H1 (cell line): ENCODE data around the gene MKRN2OS. TPM values are rescaled to one million over a fixed set of nuclear protein-coding genes. Genes with fewer than 3 reads are reported as not detected.

Experiments
- BRCA1 ChIP-seq: IDR thresholded peaks from 2 replicates; pipeline ENCODE4 v1.6.1; 2012; ENCODE audit warnings: low read depth, low read length, improper control_type of control experiment
- CBX8 ChIP-seq: fragments of 300-800, 300-1000 bp; sonication (generic); IDR thresholded peaks from 2 replicates; pipeline ENCODE4 v1.7.1; 2016; ENCODE audit warnings: low read depth, low read length, borderline replicate concordance
- KDM4A ChIP-seq: IDR thresholded peaks from one replicate; pipeline ENCODE4 v1.7.1; 2012; ENCODE audit warnings: low read depth, mild to moderate bottlenecking, moderate library complexity, low read length, inconsistent platforms; ENCODE audit not compliant: severe bottlenecking
- KDM5A ChIP-seq: fragments of 200-600 bp; IDR thresholded peaks from 2 replicates; pipeline ENCODE4 v1.7.1; 2012; ENCODE audit warnings: mild to moderate bottlenecking, low read length, inconsistent platforms, mixed read lengths
- NANOG ChIP-seq: IDR thresholded peaks from 2 replicates; pipeline ENCODE4 v1.6.1; 2011; ENCODE audit warnings: low read length, low read depth, mild to moderate bottlenecking, inconsistent platforms; ENCODE audit not compliant: insufficient read depth, poor library complexity, severe bottlenecking
- SUZ12 ChIP-seq: fragments of 200-600 bp; sonication (generic); IDR thresholded peaks from 2 replicates; pipeline ENCODE4 v1.6.1; 2012; ENCODE audit warnings: mild to moderate bottlenecking, inconsistent platforms, low read length, moderate library complexity, mixed read lengths
- ZNF274 ChIP-seq: IDR thresholded peaks from 2 replicates; pipeline ENCODE4 v1.7.0; 2012; ENCODE audit warnings: low read length, borderline replicate concordance; ENCODE audit errors: extremely low read depth
- polyA plus RNA-seq, 7 experiments: library from polyadenylated mRNA; depleted of rRNA in 3 of 7; stranded (reverse) in 5 of 7; unstranded in 2 of 7; fragments of >200 nt in 5 of 7; fragments of 200-250 nt in 2 of 7; gene quantifications; 1 replicate in 5 of 7; 2 replicates in 1 of 7; 4 replicates in 1 of 7; pipeline versions ENCODE4 v1.2.1 to v1.2.3, GENCODE V29; 2011 to 2013; ENCODE audit warnings: missing spikeins in 2 of 7, mixed read lengths in 2 of 7
- total RNA-seq: library from RNA; stranded (reverse); fragmentation: NEBNext Ultra II Directional; extraction: Animal tissue kit (Norgen Biotek cat#: 25700); gene quantifications from 2 replicates; pipeline ENCODE4 v1.2.1, GENCODE V29; 2021

MKRN2OS gene
- total and polyA plus RNA-seq, 2 of the 8 experiments (the other 6 are each of a cell fraction or from before 2014, with no cell fraction given) = 0.15 to 0.41 TPM

- TF ChIP-seq ZNF274 (no peak), SUZ12 (no peak), CBX8 (no peak), NANOG (no peak), BRCA1 (no peak), KDM4A (no peak), KDM5A (no peak)
- TF ChIP-seq, all 59 proteins: peak for 0
These were observed 11.0 kb upstream of the MKRN2OS start (continued) for GRCh38 chr3:12556314-12556689.
